SK-N-SH (cell line): Measurements from ENCODE around the gene SETX.

Experiments used
- CTCF ChIP-seq: fragments of 200-600 bp; sonication (generic); IDR thresholded peaks from 2 replicates; pipeline ENCODE4 v1.6.1; 2017; ENCODE audit warnings: antibody characterized with exemption, mild to moderate bottlenecking, moderate library complexity
- NRF1 ChIP-seq: IDR thresholded peaks from 2 replicates; pipeline ENCODE4 v1.6.1; 2012; ENCODE audit warnings: low read depth, mild to moderate bottlenecking, low read length
- RFX5 ChIP-seq: IDR thresholded peaks from 2 replicates; pipeline ENCODE4 v1.6.1; 2012; ENCODE audit warnings: mild to moderate bottlenecking, improper control_type of control experiment, low read length
- TAF1 ChIP-seq: IDR thresholded peaks from 2 replicates; pipeline ENCODE4 v1.6.1; 2012; ENCODE audit warnings: low read depth, mild to moderate bottlenecking, low read length, moderate library complexity, borderline replicate concordance

GRCh38 chr9:132384376-132384775 is 29.6 kb upstream of the SETX start:
- TF ChIP-seq CTCF (no peak), NRF1 (no peak), TAF1 (no peak), RFX5 (no peak)
